Esophagus squamous epithelium (tissue), 4 donors: ENCODE results near the gene HEG1.

ENCODE experiments used
- CTCF ChIP-seq, 6 experiments: fragments of 450-650 bp in 4 of 6; fragments of 200-600 bp in 2 of 6; sonication (generic) in 2 of 6; IDR thresholded peaks; one replicate each; pipeline ENCODE4 v1.5.1; 2016 to 2019; ENCODE audit warnings: antibody characterized with exemption in 6 of 6, mild to moderate bottlenecking in 4 of 6, moderate library complexity in 4 of 6
- POLR2A ChIP-seq, 4 donors: fragments of 450-650 bp; IDR thresholded peaks; one replicate each; pipeline ENCODE4 v1.6.1; 2017; ENCODE audit warnings: antibody characterized with exemption in 4 of 4, mild to moderate bottlenecking in 4 of 4, moderate library complexity in 3 of 4

GRCh38 chr3:125003369-125003853 lies 52.4 kb downstream of the HEG1 start:
- TF ChIP-seq CTCF (IDR thresholded peaks at IDR 0.05) (no peak), POLR2A (IDR thresholded peaks at IDR 0.05) (no peak)
